Measurements from ENCODE around the gene APOL2.
"Not testable (repeated sequence)": the region's sequence is repeated elsewhere in the genome, so short reads cannot be mapped to it uniquely, and the experiment has no call there.

The APOL2 gene, protein sequence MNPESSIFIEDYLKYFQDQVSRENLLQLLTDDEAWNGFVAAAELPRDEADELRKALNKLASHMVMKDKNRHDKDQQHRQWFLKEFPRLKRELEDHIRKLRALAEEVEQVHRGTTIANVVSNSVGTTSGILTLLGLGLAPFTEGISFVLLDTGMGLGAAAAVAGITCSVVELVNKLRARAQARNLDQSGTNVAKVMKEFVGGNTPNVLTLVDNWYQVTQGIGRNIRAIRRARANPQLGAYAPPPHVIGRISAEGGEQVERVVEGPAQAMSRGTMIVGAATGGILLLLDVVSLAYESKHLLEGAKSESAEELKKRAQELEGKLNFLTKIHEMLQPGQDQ

DNA sequence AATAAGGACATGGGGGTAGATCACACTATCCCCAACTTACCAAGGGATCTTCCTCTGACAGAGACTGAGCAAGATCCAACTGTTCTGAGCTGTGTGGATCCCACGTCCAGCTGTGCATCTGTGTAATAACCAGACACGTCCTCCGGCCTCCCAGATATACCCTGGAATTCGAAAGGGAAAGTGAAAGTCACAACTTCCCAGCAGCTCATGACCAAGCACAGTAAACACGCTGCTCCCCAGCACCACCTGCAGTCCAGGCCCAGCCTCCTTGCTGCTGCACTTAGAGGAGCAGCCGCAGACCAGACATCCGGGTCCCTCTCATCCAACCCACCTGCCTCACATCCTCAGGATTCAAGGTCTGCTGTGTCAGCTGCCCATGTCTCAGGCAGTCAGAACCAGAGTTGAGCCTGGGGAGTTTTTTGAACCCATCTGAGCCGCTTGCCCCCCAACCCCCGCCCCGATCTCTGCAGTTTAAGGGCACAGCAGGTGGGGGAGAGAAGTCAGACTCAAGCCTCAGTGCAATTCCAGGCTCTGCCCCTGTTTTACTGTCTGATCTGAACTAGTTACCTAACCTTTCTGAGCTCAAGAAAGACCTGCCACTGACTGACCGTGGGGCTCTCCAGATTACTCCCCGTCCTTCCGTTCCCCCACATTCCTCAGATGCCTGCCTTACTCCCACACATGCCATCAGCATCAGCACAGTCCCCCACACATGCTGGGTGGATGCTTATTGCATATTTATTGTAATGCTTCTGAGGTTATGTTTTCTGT is at the start of gene APOL2:
TSS of gene APOL2 (minus strand) at position 127 of the 771 bp plus-strand sequence. CDS start 6,365 bp downstream, outside the sequence.
- in situ Hi-C loops (cut with HindIII; ENCODE audit: low sequenced_read_pairs): loop anchor here (5.0 to 10.0 kb wide), 3 partner anchors 77 to 253 kb away; partner anchors contain the start of gene APOL3

DNA sequence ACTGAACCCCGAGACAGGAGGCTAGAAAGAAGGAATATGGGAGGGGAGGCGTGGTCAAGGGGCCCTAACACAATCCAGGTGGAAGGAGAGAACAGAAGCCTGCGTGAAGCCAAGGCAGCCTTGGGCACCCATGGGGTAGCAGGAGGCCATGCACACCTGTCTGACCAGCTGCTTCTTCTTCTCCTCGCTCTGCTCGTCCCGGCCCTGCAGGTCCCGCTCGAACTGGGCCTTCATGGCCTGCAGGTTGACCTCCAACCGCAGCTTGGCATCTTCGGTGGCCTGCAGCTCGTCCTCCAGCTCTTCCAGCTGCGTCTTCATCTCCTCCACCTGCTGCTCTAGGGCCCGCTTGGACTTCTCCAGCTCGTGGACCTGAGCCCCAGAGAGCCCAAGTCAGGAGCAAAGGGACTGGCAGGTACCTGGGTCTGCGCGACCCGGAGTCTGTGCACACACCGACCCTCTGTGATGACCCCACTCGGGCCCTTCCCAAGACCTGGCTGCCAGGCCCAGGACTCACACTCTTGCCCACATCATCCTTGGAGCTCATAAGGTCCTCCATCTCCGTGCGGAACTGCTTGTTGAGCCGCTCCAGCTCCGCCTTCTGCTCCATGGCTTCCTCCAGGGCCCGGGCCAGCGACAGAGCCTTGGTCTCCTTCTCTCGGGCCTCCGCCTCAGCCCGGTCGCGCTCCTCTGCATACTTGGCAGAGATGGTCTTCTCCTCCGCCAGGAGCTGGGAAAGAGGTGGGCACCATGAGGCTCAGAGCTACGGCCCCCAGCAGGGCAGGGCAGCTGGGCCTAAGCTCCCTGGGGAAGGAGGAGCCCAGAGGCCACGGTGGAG is 49.5 kb upstream of the APOL2 start:
- in situ Hi-C loops (cut with HindIII; ENCODE audit: low sequenced_read_pairs): no loop called here

DNA sequence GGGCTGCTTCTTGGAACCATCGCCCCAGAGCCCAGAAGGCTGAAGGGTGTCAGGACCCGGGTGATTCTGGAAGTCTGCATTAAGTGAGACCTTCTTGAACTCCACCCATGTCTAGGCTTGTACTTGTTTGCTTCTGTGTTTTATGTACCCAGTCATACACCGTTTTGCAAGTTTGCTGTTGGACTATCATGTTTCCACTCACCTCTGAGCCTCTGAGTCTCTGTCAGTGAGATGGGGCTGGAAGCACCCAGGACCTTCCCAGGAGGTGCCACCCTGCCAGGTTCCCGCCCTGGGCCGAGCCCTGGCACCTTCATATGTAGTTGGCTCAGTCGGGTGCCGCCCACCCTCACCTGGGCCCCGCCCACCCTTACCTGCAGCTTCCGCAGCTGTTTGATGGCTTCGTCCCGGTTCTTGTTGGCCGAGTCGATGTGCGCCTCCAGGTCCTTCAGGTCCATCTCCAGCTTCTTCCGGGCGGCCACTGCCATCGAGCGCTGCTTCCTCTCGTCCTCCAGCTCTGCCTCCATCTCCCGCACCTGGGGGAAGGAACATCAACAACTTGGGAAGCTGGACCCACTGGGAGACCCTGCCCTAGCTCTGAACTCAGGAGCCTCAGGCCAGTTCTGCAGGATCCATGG is 48.7 kb upstream of the APOL2 start:
- in situ Hi-C loops (cut with HindIII; ENCODE audit: low sequenced_read_pairs): no loop called here

DNA sequence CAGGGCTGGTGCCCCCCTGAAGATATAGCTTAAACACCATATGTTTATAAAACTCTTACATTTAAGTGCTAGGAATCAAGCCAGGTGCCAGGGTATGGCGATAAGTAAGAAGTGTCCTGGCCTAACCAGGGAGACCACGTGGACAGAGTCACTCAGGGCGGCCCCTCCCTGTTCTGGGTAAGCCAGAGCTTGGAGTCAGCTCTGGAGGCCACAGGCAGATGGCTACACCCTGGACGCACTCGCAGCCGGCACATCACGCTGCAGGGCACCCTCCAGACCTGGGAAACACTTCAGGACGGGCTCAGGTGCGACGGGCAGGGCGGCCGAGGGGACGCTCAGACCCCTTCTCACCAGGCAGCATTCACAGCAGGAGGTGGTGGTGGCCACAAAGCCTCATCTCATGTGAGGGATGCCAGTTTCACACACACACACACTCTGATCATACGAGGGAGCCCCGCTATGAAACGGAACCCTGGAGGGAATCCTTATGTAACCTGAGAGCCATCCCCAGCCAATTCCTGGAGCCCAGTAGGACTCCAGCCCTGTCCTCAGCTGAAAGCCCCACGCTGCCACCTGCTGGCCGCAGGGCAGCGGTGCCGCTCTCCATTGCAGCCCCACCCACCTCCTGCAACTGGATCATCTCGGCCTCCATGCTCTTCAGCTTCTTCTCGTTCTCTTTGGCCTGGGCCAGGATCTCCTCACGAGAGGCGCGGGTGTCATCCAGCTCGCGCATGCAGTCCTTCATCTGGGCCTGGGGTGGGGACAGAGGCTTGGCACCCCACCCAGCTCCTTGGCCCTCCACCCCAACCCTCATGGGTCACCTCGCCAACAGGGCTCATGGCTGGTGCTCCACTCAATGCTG is 47.0 kb upstream of the APOL2 start:
- in situ Hi-C loops (cut with HindIII; ENCODE audit: low sequenced_read_pairs): no loop called here

DNA sequence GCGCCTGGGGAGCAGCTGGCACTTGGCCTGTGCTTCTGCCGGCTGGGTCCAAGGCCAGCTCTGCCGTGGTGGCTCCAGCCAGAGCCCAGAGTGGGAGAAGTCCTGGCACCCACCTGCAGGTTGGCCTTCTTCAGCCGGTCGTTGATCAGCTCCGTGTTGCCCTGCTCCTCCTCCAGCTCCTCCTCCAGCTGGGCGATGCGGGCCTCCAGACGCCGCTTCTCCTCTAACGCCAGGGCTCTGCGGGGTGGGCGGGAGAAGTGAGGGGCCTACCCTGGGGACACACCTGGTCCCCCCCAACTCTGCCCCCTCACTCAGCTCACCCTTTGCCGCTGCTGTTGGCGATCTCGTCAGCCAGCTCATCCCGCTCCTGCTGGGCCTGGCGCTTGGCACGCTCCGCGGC is 46.2 kb upstream of the APOL2 start:
- in situ Hi-C loops (cut with HindIII; ENCODE audit: low sequenced_read_pairs): no loop called here

DNA sequence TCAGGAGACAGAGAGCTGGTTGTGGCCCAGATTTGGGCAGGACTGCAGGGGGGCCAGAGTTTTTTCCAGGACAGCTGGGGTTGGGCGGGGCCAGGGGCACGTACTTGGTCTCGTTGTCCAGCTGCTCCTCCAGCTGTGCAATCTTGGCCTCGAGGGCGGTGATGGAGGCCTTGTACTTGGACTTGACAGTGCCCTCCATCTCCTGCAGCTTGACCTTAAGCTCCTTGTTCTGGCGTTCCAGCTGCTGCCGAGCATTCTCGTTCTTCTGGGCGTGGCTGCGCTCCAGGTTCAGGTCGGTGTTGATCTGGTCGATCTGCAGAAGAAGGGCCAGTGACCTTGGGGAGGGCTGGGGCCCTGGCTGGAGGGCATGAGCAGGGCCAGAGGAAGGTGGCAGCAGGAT is 45.7 kb upstream of the APOL2 start:
- in situ Hi-C loops (cut with HindIII; ENCODE audit: low sequenced_read_pairs): no loop called here

DNA sequence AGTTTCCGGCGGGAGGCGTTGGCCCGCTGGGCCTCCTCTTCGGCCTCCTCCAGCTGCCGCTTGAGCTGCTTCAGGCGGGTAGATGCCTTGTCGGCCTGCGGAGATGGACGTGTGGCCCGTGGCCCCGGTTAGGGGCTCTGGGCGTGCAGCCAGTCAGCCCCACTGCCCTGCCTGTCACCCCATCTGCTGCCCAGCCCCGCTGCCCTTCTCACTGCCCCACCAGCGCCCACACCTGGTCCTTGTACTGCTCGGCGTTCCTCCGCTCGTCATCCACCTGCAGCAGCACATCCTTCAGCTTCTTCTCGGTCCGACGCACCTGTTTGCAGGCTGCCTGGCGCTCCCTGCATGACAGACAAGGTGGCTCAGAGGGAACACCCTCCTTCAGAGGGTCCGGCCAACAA is 44.8 kb upstream of the APOL2 start:
- in situ Hi-C loops (cut with HindIII; ENCODE audit: low sequenced_read_pairs): no loop called here

DNA sequence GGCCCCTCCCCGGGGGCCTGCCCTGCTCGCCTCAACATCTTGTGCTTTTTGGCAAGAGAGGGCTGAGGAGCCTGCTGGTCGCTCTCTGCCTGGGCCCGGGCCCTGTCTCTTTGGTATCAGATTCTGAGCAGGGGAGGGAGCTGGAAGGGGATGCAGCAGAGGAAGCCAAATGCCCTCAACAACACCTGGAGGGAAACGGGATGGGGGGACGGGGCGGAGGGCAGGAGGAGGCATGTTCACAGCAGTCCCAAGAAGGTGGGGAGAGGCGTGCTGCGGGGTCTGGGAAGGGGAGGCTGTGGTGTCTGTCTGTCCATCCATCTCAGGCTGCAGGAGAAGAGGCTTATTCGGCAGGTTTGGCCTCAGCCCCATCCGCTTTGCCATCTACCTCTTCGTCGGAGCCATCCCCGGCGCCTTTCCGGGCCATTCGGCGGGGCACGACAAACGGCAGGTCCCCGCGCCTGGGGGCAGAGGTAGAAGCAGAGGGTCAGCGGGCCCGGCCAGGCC is 43.1 kb upstream of the APOL2 start:
- in situ Hi-C loops (cut with HindIII; ENCODE audit: low sequenced_read_pairs): no loop called here

DNA sequence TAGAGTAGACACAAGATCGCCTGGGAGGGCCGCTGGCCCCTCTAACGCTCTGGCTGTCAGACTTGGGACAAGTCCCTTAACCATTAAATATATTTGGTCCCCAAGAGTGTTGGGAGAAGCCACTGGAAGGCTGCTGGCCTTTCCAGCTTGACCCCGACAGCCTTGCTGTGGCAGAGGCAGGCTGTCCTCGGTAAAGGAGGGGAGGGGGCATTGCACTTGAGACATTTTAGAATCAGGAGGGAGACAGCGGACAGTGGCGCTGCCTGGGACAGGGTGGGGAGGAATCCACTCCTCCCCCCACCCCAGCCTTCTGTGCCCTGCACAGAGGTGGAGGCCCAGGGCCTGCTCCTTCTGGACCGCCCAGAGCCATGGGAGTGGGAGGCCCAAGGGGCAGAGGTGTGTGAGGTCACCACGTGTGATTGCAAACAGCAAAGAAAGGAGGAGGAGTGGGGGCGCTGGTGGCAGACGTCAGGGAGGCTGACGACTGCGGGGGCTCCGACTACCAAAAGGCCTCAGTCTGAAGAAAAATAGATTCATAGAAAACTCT is 42.5 kb upstream of the APOL2 start:
- in situ Hi-C loops (cut with HindIII; ENCODE audit: low sequenced_read_pairs): no loop called here

DNA sequence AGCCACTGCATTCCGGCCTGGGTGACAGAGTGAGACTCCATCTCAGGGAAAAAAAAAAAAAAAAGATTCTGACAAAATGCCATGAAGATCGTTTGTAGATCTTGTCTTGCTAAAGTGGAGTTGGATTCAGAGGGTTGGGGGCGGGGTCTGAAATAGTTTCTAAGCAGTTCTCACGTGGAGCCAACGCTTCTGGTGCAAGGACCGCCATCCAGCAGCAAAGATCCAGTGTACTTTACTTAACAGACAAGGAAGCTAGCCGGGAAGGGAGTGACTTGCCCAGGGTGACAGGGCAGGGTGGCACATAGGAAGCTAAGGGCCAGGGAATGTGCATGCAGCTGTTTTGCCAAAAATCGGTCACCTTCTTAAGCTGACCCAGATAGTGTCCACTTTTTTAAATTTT is 41.1 kb upstream of the APOL2 start:
- in situ Hi-C loops (cut with HindIII; ENCODE audit: low sequenced_read_pairs): no loop called here

DNA sequence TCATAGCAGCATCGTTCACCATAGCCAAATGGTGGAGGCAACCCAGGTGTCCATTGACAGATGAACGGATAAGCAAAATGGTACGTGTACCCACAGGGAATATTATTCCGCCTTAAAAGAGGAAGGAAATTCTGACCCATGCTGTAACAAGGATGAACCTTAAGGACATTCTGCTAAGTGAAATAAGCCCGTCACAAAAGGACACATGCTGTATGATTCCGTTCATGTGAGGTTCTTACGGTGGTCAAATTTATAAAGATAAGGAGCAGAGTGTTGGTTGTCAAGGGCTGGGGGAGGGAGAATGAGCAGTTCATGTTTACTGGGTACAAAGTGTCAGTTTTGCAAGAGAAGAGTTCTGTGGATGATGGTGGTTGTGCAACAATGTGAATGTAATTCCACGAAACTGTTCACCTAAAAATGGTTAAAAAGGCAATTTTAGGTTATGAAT is 39.9 kb upstream of the APOL2 start:
- in situ Hi-C loops (cut with HindIII; ENCODE audit: low sequenced_read_pairs): no loop called here

DNA sequence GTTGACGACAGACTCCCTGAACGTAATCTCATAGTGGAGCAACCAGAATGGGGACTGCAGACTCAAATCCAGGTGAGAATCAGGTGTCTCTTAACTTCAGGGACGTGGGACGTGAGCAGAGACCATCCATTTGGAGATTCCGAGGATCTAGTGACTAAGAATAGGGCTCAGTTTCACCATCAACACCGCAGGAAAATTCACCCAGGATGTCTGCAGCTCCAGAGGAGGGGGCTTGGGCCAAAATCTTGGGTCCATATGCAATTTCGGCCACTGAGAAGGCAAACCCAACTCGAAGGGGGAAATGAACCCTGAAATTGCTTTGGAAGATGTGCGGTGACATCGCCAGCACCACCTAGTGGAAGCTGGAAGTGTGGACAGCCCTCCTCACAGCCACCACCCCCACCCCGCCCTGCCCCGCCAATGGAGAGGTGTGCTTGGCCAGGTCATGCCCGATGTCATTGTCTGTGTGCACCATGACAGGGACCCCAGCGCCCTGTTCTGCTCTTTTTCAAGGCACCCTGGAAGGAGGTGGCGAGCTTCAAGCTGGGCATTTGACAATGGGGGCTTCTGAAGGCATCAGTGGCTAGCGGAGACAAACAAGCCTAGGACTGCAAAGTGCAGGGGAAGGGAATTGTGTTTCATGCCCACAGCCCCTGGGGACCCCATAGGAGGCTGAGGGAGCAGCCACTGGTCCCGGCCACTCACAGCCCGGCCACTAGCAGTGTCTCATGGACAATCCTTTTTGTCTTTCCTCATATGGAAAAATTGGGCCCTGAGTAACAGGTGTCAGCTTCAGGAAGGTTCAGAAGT is 38.4 kb upstream of the APOL2 start:
- in situ Hi-C loops (cut with HindIII; ENCODE audit: low sequenced_read_pairs): no loop called here

DNA sequence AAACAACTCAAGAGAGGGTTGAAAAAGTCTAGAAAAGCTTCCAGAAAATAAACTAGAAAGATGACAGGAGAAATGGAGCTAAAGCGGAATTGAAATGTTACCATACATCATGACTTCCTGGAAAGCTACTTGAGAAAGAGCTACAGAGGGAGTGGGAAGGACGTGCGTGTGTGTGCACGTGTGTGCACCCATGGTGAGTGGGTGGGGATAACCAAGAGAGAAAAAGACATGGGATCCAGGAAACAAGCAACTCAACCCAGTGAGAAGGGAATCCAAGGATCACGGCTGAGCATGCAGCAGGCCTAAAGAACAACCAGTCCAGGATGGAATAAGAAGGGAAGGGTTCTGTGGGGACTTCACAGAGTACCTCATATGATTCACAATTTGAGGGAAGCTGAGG is 35.2 kb upstream of the APOL2 start:
- in situ Hi-C loops (cut with HindIII; ENCODE audit: low sequenced_read_pairs): no loop called here

DNA sequence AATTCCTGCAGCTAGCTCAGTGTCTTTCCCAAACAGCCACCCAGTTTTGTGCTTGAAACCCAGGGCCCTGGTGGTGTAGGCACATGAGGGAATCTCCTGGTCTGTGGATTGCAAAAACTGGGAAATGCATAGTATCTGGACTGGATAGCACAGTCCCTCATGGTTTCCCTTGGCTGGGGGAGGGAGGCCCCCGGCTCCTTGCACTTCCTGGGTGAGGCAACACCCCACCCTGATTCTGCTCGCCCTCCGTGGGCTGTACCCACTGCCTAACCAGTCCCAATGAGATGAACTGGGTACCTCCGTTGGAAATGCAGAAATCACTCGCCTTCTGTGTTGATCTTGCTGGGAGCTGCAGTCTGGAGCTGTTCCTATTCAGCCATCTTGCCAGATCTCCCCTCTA is 32.6 kb upstream of the APOL2 start:
- in situ Hi-C loops (cut with HindIII; ENCODE audit: low sequenced_read_pairs): not testable (repeated sequence)

DNA sequence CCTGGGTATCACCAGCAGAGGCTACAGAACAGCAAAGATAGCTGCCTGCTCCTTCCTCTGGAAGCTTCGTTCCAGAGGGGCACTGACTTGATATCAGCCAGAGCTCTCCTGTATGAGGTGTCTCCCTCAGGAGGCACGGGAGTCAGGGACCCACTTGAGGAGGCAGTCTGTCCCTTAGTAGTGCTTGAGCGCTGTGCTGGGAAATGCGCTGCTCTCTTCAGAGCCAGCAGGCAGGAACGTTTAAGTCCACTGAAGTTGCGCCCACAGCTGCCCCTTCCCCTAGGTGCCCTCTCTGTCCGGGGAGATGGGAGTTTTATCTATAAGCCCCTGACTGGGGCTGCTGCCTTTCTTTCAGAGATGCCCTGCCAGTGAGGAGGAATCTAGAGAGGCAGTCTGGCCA is 31.9 kb upstream of the APOL2 start:
- in situ Hi-C loops (cut with HindIII; ENCODE audit: low sequenced_read_pairs): not testable (repeated sequence)

DNA sequence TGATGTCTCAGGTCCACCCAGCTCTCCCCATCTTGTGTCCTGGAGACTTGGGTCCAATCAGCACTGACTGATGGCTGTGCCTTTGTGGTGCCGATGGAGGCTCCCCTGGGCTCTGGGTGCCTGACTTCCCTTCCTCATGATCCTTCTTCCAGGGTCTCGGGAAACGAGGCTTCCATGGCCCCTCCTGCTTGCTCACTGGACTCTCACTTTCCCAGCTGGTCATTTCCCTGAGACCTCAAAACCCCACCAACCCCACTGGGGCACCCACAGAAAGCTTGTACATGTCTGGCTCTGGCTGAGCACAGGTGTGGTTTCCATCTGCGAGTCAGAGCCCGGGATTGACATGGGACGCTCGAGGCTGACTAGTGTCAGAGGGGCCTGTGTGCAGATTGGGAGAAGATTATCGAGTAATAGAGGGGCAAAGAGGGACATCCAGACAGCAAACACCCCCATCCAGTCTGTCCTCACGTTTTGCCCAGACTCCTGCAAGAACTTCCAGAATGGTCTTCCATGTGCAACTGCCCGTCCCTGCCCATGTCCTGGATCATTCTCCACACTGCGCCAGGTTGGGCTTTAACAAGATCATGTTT is 28.7 kb upstream of the APOL2 start:
- in situ Hi-C loops (cut with HindIII; ENCODE audit: low sequenced_read_pairs): no loop called here

DNA sequence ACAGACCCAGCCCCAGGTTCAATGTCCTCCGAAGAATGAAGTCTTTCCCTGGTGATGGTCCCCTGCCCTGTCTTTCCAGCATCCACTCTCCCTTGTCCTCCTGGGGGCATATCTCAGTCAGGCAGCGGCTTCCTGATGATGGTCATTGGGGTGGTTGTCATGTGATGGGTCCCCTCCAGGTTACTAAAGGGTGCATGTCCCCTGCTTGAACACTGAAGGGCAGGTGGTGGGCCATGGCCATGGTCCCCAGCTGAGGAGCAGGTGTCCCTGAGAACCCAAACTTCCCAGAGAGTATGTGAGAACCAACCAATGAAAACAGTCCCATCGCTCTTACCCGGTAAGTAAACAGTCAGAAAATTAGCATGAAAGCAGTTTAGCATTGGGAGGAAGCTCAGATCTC is 27.7 kb upstream of the APOL2 start:
- in situ Hi-C loops (cut with HindIII; ENCODE audit: low sequenced_read_pairs): no loop called here

Data from endothelial cell of hepatic sinusoid (primary cell).